ENCODE measurements around the gene GLYATL1B. TPM values are rescaled to one million over a fixed set of nuclear protein-coding genes. Genes with fewer than 3 reads are reported as not detected.

GLYATL1B gene
- total RNA-seq, 1 experiment from 2014 or later: not detected

Other genes starting within 250 kb of the GLYATL1B start
- gene GLYATL2, start 241.6 kb upstream of the GLYATL1B start, total RNA-seq (2014; rRNA removed; shearing (Covaris generic)): 0.10 and 0.18 TPM in 2 replicates
- gene GLYATL1, start 146.8 kb upstream of the GLYATL1B start, total RNA-seq (2014; rRNA removed; shearing (Covaris generic)): 1.0 and 2.6 TPM in 2 replicates
- 22.5 and 25.4 TPM in 2 replicates for gene FAM111B, start 20.9 kb downstream of the GLYATL1B start, total RNA-seq (2014; rRNA removed; shearing (Covaris generic))
- gene FAM111A, start 56.5 kb downstream of the GLYATL1B start, total RNA-seq (2014; rRNA removed; shearing (Covaris generic)): 48.0 and 51.4 TPM in 2 replicates
- gene DTX4, start 85.8 kb downstream of the GLYATL1B start, total RNA-seq (2014; rRNA removed; shearing (Covaris generic)): 1.2 and 2.8 TPM in 2 replicates
- gene MPEG1, start 126.6 kb downstream of the GLYATL1B start, total RNA-seq (2014; rRNA removed; shearing (Covaris generic)): not detected in 2 replicates

All from HT1080 (cell line).